Measurements from ENCODE around the gene DOCK4.

GRCh38 chr7:112214883-112215282 is 8.7 kb upstream of the DOCK4 start:
- TF ChIP-seq CBX5 (IDR thresholded peaks at IDR 0.05; ENCODE audit: low read depth, low read length): no peak
- no peak for TF ChIP-seq RAD21 (IDR thresholded peaks at IDR 0.05 in 1 of 2, conservative IDR thresholded peaks at IDR 0.05 in 1 of 2; ENCODE audit: low read depth in 2 of 2, low read length in 2 of 2)
- TF ChIP-seq MAFK (IDR thresholded peaks at IDR 0.05; ENCODE audit: low read depth, low read length): no peak
- TF ChIP-seq CTCF (IDR thresholded peaks at IDR 0.05; ENCODE audit: control extremely low read depth in 1 of 3, insufficient read depth in 1 of 3, low read depth in 1 of 3, low read length in 3 of 3): peak in 1 of 3 experiments; percentile 7; a peak in 1 of 4 replicates
- TF ChIP-seq EZH2 (IDR thresholded peaks at IDR 0.05; ENCODE audit: low read depth, low read length, severe bottlenecking): no peak
- no peak for TF ChIP-seq SP2 (IDR thresholded peaks at IDR 0.05; ENCODE audit: low read length)
- no peak for TF ChIP-seq POLR2A (IDR thresholded peaks at IDR 0.05; ENCODE audit: control extremely low read depth in 1 of 2, low read depth in 2 of 2, low read length in 2 of 2)
- TF ChIP-seq HDAC6 (IDR thresholded peaks at IDR 0.05; ENCODE audit: low read depth, low read length): no peak
- no peak for TF ChIP-seq SIX5 (IDR thresholded peaks at IDR 0.05; ENCODE audit: low read depth, low read length)
- TF ChIP-seq, protein P1, sequence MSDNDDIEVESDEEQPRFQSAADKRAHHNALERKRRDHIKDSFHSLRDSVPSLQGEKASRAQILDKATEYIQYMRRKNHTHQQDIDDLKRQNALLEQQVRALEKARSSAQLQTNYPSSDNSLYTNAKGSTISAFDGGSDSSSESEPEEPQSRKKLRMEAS (IDR thresholded peaks at IDR 0.05): no peak
- TF ChIP-seq EP300 (IDR thresholded peaks at IDR 0.05; ENCODE audit: borderline replicate concordance in 1 of 2, low read depth in 2 of 2, low read length in 2 of 2): no peak
- TF ChIP-seq USF2 (IDR thresholded peaks at IDR 0.05; ENCODE audit: low read length): no peak
- TF ChIP-seq TAF1 (IDR thresholded peaks at IDR 0.05; ENCODE audit: low read depth, low read length): no peak
- TF ChIP-seq CEBPB (IDR thresholded peaks at IDR 0.05; ENCODE audit: low read depth, low read length): no peak

All from H1 (cell line).